HepG2 (cell line): ENCODE data around the gene ZNF839. TPM values are rescaled to one million over a fixed set of nuclear protein-coding genes. Genes with fewer than 3 reads are reported as not detected.
A peak's percentile ranks its signal among the peaks of the same experiment; 100 is the strongest.

Experiments used
- CSRNP2 ChIP-seq: sonication (generic); formaldehyde crosslinking; conservative IDR thresholded peaks from 2 replicates; pipeline ENCODE4 v1.8.0; 2022; ENCODE audit warnings: low read depth, missing genetic modification reagents
- DMTF1 ChIP-seq: sonication (generic); formaldehyde crosslinking; IDR thresholded peaks from 2 replicates; pipeline ENCODE4 v1.4.0; 2020; ENCODE audit warnings: mild to moderate bottlenecking, missing genetic modification reagents
- FUBP1 ChIP-seq: sonication (generic); formaldehyde crosslinking; IDR thresholded peaks from 2 replicates; pipeline ENCODE4 v1.5.1; 2020; ENCODE audit warnings: missing genetic modification reagents, mild to moderate bottlenecking, borderline replicate concordance
- HDAC6 ChIP-seq: fragments of 200-600 bp; sonication (generic); IDR thresholded peaks from 2 replicates; pipeline ENCODE4 v1.7.0; 2017; ENCODE audit warnings: mild to moderate bottlenecking, antibody characterized with exemption, low read length, low read depth
- KLF12 ChIP-seq: sonication (generic); formaldehyde crosslinking; IDR thresholded peaks from 2 replicates; pipeline ENCODE4 v1.4.0; 2020; ENCODE audit warnings: missing genetic modification reagents, borderline replicate concordance
- MLXIP ChIP-seq: sonication (generic); formaldehyde crosslinking; IDR thresholded peaks from 2 replicates; pipeline ENCODE4 v1.9.0; 2021; ENCODE audit warnings: missing genetic modification reagents, borderline replicate concordance
- PITX1 ChIP-seq: sonication (generic); formaldehyde crosslinking; IDR thresholded peaks from 2 replicates; pipeline ENCODE4 v1.5.1; 2020; ENCODE audit warnings: mild to moderate bottlenecking, missing genetic modification reagents
- RXRA ChIP-seq: sonication (generic); formaldehyde crosslinking; IDR thresholded peaks from 2 replicates; pipeline ENCODE4 v1.5.1; 2020; ENCODE audit warnings: missing genetic modification reagents
- SRY ChIP-seq: sonication (generic); formaldehyde crosslinking; IDR thresholded peaks from 2 replicates; pipeline ENCODE4 v1.8.0; 2022; ENCODE audit warnings: mild to moderate bottlenecking, missing genetic modification reagents
- STAG1 ChIP-seq: sonication (generic); formaldehyde crosslinking; IDR thresholded peaks from 2 replicates; pipeline ENCODE4 v1.4.0; 2020; ENCODE audit warnings: missing genetic modification reagents
- ZBTB14 ChIP-seq: sonication (generic); formaldehyde crosslinking; IDR thresholded peaks from 2 replicates; pipeline ENCODE4 v1.4.0; 2020; ENCODE audit warnings: missing genetic modification reagents
- ZKSCAN1 ChIP-seq: fragments of 150-350 bp; IDR thresholded peaks from 2 replicates; pipeline ENCODE4 v1.6.1; 2014; ENCODE audit warnings: low read length
- ZNF263 ChIP-seq: sonication (generic); formaldehyde crosslinking; IDR thresholded peaks from 2 replicates; pipeline ENCODE4 v1.4.0; 2020; ENCODE audit warnings: missing genetic modification reagents
- ZNF335 ChIP-seq: sonication (generic); formaldehyde crosslinking; IDR thresholded peaks from 2 replicates; pipeline ENCODE4 v1.4.0; 2020; ENCODE audit warnings: missing genetic modification reagents
- ZNF414 ChIP-seq: sonication (generic); formaldehyde crosslinking; IDR thresholded peaks from 2 replicates; pipeline ENCODE4 v1.5.0; 2020; ENCODE audit warnings: missing genetic modification reagents
- ZNF430 ChIP-seq: sonication (generic); formaldehyde crosslinking; IDR thresholded peaks from 2 replicates; pipeline ENCODE4 v1.9.0; 2021; ENCODE audit warnings: mild to moderate bottlenecking, missing genetic modification reagents
- ZNF446 ChIP-seq: sonication (generic); formaldehyde crosslinking; IDR thresholded peaks from 2 replicates; pipeline ENCODE4 v1.5.0; 2020; ENCODE audit warnings: mild to moderate bottlenecking, missing genetic modification reagents
- ZNF460 ChIP-seq: sonication (generic); formaldehyde crosslinking; IDR thresholded peaks from 2 replicates; pipeline ENCODE4 v1.5.1; 2020; ENCODE audit warnings: missing genetic modification reagents, mild to moderate bottlenecking, borderline replicate concordance
- ZNF530 ChIP-seq: sonication (generic); formaldehyde crosslinking; IDR thresholded peaks from 2 replicates; pipeline ENCODE4 v1.5.0; 2020; ENCODE audit warnings: low read depth, mild to moderate bottlenecking, missing genetic modification reagents
- polyA plus RNA-seq, 8 experiments: library from polyadenylated mRNA; depleted of rRNA in 3 of 8; stranded (reverse) in 7 of 8; unstranded in 1 of 8; fragments of >200 nt; fragmentation: Illumina TruSeq in 4 of 8; extraction: Trizol in 4 of 8; gene quantifications; 2 replicates each; pipeline versions ENCODE4 v1.2.1 to v1.2.3, GENCODE V29; 2011 to 2016; ENCODE audit warnings: low read depth in 4 of 8, missing spikeins in 1 of 8, mixed read lengths in 1 of 8; ENCODE audit not compliant: insufficient read depth in 1 of 8
- total RNA-seq, 5 experiments: library from RNA; depleted of rRNA; stranded (reverse); fragments of >200 nt; fragmentation: Illumina TruSeq; extraction: Trizol; gene quantifications; 2 replicates each; pipeline ENCODE4 v1.2.3, GENCODE V29; 2016; ENCODE audit warnings: low read depth in 1 of 5

ZNF839 gene
- total and polyA plus RNA-seq, 2 of the 13 experiments (the other 11 are each of a cell fraction or from before 2014, with no cell fraction given), result 11.1 to 12.8 TPM

GRCh38 chr14:102362545-102363181 lies 43.1 kb downstream of the ZNF839 start, which contains the start of the genes CINP and TECPR2 (continued):
- no peak for TF ChIP-seq DMTF1 (CRISPR knock-in tag)
- no peak for TF ChIP-seq STAG1 (CRISPR knock-in tag)
- TF ChIP-seq ZNF446 (CRISPR knock-in tag), result no peak
- TF ChIP-seq ZNF460, result no peak
- TF ChIP-seq PITX1 (CRISPR knock-in tag), result 0 out of 2 replicates have a peak, but pooled peaks have one; percentile 6
- no peak for TF ChIP-seq ZNF414 (CRISPR knock-in tag)
- no peak for TF ChIP-seq HDAC6
- no peak; the same call in 1 of the 2 replicates for TF ChIP-seq KLF12 (CRISPR knock-in tag)
- no peak for TF ChIP-seq ZBTB14 (CRISPR knock-in tag)
- TF ChIP-seq SRY (CRISPR knock-in tag), result no peak
- no peak for TF ChIP-seq CSRNP2 (CRISPR knock-in tag)
- no peak for TF ChIP-seq ZKSCAN1
- TF ChIP-seq MLXIP (CRISPR knock-in tag), result no peak
- no peak for TF ChIP-seq ZNF430 (CRISPR knock-in tag)
- TF ChIP-seq ZNF335 (CRISPR knock-in tag), result 0 out of 2 replicates have a peak, but pooled peaks have one; percentile 24
- TF ChIP-seq ZNF263 (CRISPR knock-in tag), result no peak
- TF ChIP-seq FUBP1 (CRISPR knock-in tag), result no peak
- TF ChIP-seq RXRA (CRISPR knock-in tag), result no peak
- TF ChIP-seq ZNF530, result no peak
